WERI-Rb-1 (cell line): ENCODE data around the gene DEPDC5.

Experiments
- DNase-seq: peaks from one replicate; pipeline ENCODE4 v3.0.0-alpha.2; 2020
- H3K27ac ChIP-seq: fragments of 250-450 bp; sonication (Bioruptor Pico); 2 replicates; pipeline ENCODE4 v1.5.1; 2020; ENCODE audit warnings: mild to moderate bottlenecking, moderate library complexity
- H3K27me3 ChIP-seq: fragments of 250-450 bp; sonication (Bioruptor Pico); 2 replicates; pipeline ENCODE4 v1.5.1; 2021; ENCODE audit warnings: mild to moderate bottlenecking, low read depth, moderate library complexity; ENCODE audit not compliant: insufficient read depth, severe bottlenecking
- H3K36me3 ChIP-seq: fragments of 250-450 bp; sonication (Bioruptor Pico); 2 replicates; pipeline ENCODE4 v1.5.1; 2020; ENCODE audit warnings: mild to moderate bottlenecking, moderate library complexity
- H3K4me3 ChIP-seq: 2 replicates; pipeline ENCODE4 v1.5.1; 2011; ENCODE audit warnings: low read depth, mild to moderate bottlenecking, control low read depth, low read length
- H3K9me3 ChIP-seq: fragments of 250-450 bp; sonication (Bioruptor Pico); 2 replicates; pipeline ENCODE4 v1.5.1; 2021; ENCODE audit warnings: mild to moderate bottlenecking, moderate library complexity; ENCODE audit not compliant: severe bottlenecking
- CTCF ChIP-seq: IDR thresholded peaks from 2 replicates; pipeline ENCODE4 v1.5.1; 2011; ENCODE audit warnings: low read depth, mild to moderate bottlenecking, control low read depth, inconsistent platforms, low read length

DEPDC5 gene

GRCh38 chr22:31942091-31942490 is 188.3 kb downstream of the DEPDC5 start:
- Histone ChIP-seq H3K4me3 (no peak overlapping the region), H3K36me3 (peaks cover 20% of the 10 kb centered on the region), H3K27ac (no peak overlapping the region), H3K9me3 (no peaks in the 10 kb centered on the region), H3K27me3 (no peaks in the 10 kb centered on the region)
- no peak for TF ChIP-seq CTCF
- DNase-seq = no peak

GRCh38 chr22:31943206-31943977 is 189.6 kb downstream of the DEPDC5 start:
- DNase-seq = no peak
- Histone ChIP-seq H3K27me3 (no peaks in the 10 kb centered on the region), H3K9me3 (no peaks in the 10 kb centered on the region), H3K36me3 (peaks cover 33% of the 10 kb centered on the region), H3K27ac (peak overlapping the region; percentile 83), H3K4me3 (peak overlapping the region; percentile 40)
- no peak for TF ChIP-seq CTCF

- H3K4me3 ChIP-seq = peak within 1 kb of the TSS; percentile 90
- H3K27me3 ChIP-seq = no peaks in the 10 kb centered on the region
- H3K36me3 ChIP-seq = peaks cover 39% of the 10 kb centered on the region
- peak; percentile 96 for DNase-seq
- peak within 1 kb of the TSS; percentile 97 for H3K27ac ChIP-seq
- no peaks in the 10 kb centered on the region for H3K9me3 ChIP-seq
- no peak for TF ChIP-seq CTCF
Measured at GRCh38 chr22:31943978-31944699, 190.3 kb downstream of the DEPDC5 start, which contains the start of gene YWHAH. Gene YWHAH, plus strand, starts transcription at chr22:31944535. Its CDS starts 199 bp downstream, at chr22:31944734.

- Histone ChIP-seq H3K27ac (peak overlapping the region; percentile 97), H3K9me3 (no peaks in the 10 kb centered on the region), H3K27me3 (no peaks in the 10 kb centered on the region), H3K36me3 (peaks cover 45% of the 10 kb centered on the region), H3K4me3 (peak overlapping the region; percentile 90)
- DNase-seq = peak; percentile 32
- 0 out of 2 replicates have a peak, but pooled peaks have one; percentile 1 for TF ChIP-seq CTCF
Measured at GRCh38 chr22:31944700-31945442, 191.1 kb downstream of the DEPDC5 start.

- peak overlapping the region; percentile 90 for H3K4me3 ChIP-seq
- peaks cover 49% of the 10 kb centered on the region for H3K36me3 ChIP-seq
- DNase-seq = no peak
- H3K27me3 ChIP-seq = no peaks in the 10 kb centered on the region
- no peaks in the 10 kb centered on the region for H3K9me3 ChIP-seq
- peak overlapping the region; percentile 97 for H3K27ac ChIP-seq
- TF ChIP-seq CTCF = no peak
Measured at GRCh38 chr22:31945443-31945855, 191.6 kb downstream of the DEPDC5 start.
